ENCODE results near the gene SEMA4A. TPM values are rescaled to one million over a fixed set of nuclear protein-coding genes. Genes with fewer than 3 reads are reported as not detected.
"Not testable (repeated sequence)": the region's sequence is repeated elsewhere in the genome, so short reads cannot be mapped to it uniquely, and the experiment has no call there.

SEMA4A gene
- total RNA-seq, 1 donor from 2014 or later, result 0.66 TPM

DNA sequence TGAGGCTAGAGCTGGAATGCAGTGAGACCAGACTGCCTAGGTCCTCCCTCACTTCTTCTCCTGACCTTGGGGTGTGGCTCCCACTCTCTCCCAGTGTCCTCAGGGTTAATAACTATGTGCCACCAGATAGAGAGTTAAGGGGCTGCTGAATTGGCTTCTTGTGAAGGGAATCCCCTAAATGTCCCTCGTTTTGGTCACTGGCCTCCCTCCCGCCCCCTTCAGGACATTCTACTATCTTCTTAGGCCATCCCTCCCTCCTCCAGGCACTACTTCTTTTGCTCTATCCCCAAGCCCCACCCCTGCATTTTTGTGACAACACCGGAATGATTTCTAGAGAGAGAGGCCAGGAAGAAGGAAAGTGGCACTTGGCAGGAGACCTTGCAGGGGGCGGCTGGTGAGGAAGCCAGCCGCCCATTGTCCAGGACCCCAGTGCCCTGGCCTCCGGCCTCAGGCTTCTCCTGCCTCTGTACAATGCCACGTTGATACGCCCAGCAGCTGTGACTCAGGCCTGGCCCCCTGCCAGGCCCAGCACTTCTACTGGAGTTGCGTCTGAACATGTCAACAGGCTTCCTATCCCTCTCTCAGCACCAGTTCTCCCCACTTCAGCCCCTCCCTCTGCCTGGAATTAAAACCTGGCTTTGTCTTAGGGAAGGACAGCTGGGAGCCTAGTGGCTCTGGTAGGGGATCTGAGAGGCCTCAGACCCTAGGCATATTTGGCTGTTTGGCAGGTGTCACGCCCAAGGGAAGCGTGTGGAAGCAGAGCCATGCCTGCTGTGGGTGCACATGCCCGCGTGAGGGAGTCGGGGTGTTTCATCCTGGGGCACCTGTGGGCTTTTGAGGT lies 29.8 kb upstream of the SEMA4A start:
- FAIRE-seq, result no peak
- peaks cover 51% of the 10 kb centered on the region for H4K20me1 ChIP-seq (ENCODE audit: insufficient read depth, low read length)

GRCh38 chr1:156124557-156125483 lies 28.6 kb upstream of the SEMA4A start:
- Histone ChIP-seq H2AFZ (ENCODE audit: low read depth, low read length) (no peak overlapping the region), H3K27ac (ENCODE audit: low read depth, low read length) (peak overlapping the region; percentile 100), H3K79me2 (ENCODE audit: insufficient read depth, low read length) (peaks cover 93% of the 10 kb centered on the region), H4K20me1 (ENCODE audit: insufficient read depth, low read length) (peaks cover 43% of the 10 kb centered on the region), H3K9me3 (ENCODE audit: insufficient read depth, low read depth, low read length) (no peaks in the 10 kb centered on the region), H3K36me3 (ENCODE audit: insufficient read depth, low read length) (peaks cover 9% of the 10 kb centered on the region), H3K4me3 (ENCODE audit: insufficient read depth, low read depth, low read length) (no peak overlapping the region), H3K9ac (ENCODE audit: low read length) (peak overlapping the region; percentile 93), H3K27me3 (ENCODE audit: insufficient read depth, low read length) (no peaks in the 10 kb centered on the region), H3K4me2 (ENCODE audit: low read length) (peak overlapping the region; percentile 47), H3K4me1 (ENCODE audit: insufficient read depth, low read length) (peaks cover 90% of the 10 kb centered on the region)
- TF ChIP-seq, protein P1, sequence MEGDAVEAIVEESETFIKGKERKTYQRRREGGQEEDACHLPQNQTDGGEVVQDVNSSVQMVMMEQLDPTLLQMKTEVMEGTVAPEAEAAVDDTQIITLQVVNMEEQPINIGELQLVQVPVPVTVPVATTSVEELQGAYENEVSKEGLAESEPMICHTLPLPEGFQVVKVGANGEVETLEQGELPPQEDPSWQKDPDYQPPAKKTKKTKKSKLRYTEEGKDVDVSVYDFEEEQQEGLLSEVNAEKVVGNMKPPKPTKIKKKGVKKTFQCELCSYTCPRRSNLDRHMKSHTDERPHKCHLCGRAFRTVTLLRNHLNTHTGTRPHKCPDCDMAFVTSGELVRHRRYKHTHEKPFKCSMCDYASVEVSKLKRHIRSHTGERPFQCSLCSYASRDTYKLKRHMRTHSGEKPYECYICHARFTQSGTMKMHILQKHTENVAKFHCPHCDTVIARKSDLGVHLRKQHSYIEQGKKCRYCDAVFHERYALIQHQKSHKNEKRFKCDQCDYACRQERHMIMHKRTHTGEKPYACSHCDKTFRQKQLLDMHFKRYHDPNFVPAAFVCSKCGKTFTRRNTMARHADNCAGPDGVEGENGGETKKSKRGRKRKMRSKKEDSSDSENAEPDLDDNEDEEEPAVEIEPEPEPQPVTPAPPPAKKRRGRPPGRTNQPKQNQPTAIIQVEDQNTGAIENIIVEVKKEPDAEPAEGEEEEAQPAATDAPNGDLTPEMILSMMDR (IDR thresholded peaks at IDR 0.05; ENCODE audit: insufficient read depth, low read depth, low read length), result no peak
- TF ChIP-seq EZH2 (IDR thresholded peaks at IDR 0.05; ENCODE audit: insufficient read depth, low read length), result no peak
- Mint-ChIP-seq H3K4me1 (ENCODE audit: low read depth, unreplicated experiment) (peaks cover 82% of the 10 kb centered on the region), H3K27me3 (ENCODE audit: low read depth, unreplicated experiment) (no peaks in the 10 kb centered on the region), H3K36me3 (ENCODE audit: low read depth, unreplicated experiment) (peaks cover 9% of the 10 kb centered on the region), H3K27ac (ENCODE audit: unreplicated experiment) (peak overlapping the region; percentile 100), H3K9me3 (ENCODE audit: unreplicated experiment) (no peaks in the 10 kb centered on the region), H3K4me3 (ENCODE audit: unreplicated experiment) (peak overlapping the region; percentile 60)
- FAIRE-seq (no peak), DNase-seq (ENCODE audit: low read depth) (no peak)

More for the DNA sequence above, 29.8 kb upstream of the SEMA4A start:
- Histone ChIP-seq H3K9ac (ENCODE audit: low read length) (peak overlapping the region; percentile 93), H3K27me3 (ENCODE audit: insufficient read depth, low read length) (no peaks in the 10 kb centered on the region), H3K36me3 (ENCODE audit: insufficient read depth, low read length) (peaks cover 9% of the 10 kb centered on the region), H3K4me1 (ENCODE audit: insufficient read depth, low read length) (peaks cover 87% of the 10 kb centered on the region), H2AFZ (ENCODE audit: low read depth, low read length) (no peak overlapping the region), H3K4me2 (ENCODE audit: low read length) (peak overlapping the region; percentile 84), H3K4me3 (ENCODE audit: insufficient read depth, low read depth, low read length) (peak overlapping the region; percentile 43), H3K9me3 (ENCODE audit: insufficient read depth, low read depth, low read length) (no peaks in the 10 kb centered on the region), H3K79me2 (ENCODE audit: insufficient read depth, low read length) (peaks cover 92% of the 10 kb centered on the region), H3K27ac (ENCODE audit: low read depth, low read length) (peak overlapping the region; percentile 100)
- H3K27ac Mint-ChIP-seq (ENCODE audit: unreplicated experiment), result peak overlapping the region; percentile 100
- TF ChIP-seq, protein P1 (IDR thresholded peaks at IDR 0.05; ENCODE audit: insufficient read depth, low read depth, low read length), result no peak
- peaks cover 9% of the 10 kb centered on the region for H3K36me3 Mint-ChIP-seq (ENCODE audit: low read depth, unreplicated experiment)
- peak overlapping the region; percentile 71 for H3K4me3 Mint-ChIP-seq (ENCODE audit: unreplicated experiment)
- H3K27me3 Mint-ChIP-seq (ENCODE audit: low read depth, unreplicated experiment), result no peaks in the 10 kb centered on the region
- no peaks in the 10 kb centered on the region for H3K9me3 Mint-ChIP-seq (ENCODE audit: unreplicated experiment)
- H3K4me1 Mint-ChIP-seq (ENCODE audit: low read depth, unreplicated experiment), result peaks cover 72% of the 10 kb centered on the region
- peak; percentile 95 for DNase-seq (ENCODE audit: low read depth)

GRCh38 chr1:156125544-156125943 lies 27.8 kb upstream of the SEMA4A start:
- H4K20me1 ChIP-seq (ENCODE audit: insufficient read depth, low read length), result peaks cover 38% of the 10 kb centered on the region
- peak overlapping the region; percentile 93 for H3K9ac ChIP-seq (ENCODE audit: low read length)
- peaks cover 90% of the 10 kb centered on the region for H3K4me1 ChIP-seq (ENCODE audit: insufficient read depth, low read length)
- H3K4me3 Mint-ChIP-seq (ENCODE audit: unreplicated experiment); FAIRE-seq; H3K27me3 ChIP-seq (ENCODE audit: insufficient read depth, low read length); H3K9me3 ChIP-seq (ENCODE audit: insufficient read depth, low read depth, low read length); H3K4me3 ChIP-seq (ENCODE audit: insufficient read depth, low read depth, low read length); H3K36me3 ChIP-seq (ENCODE audit: insufficient read depth, low read length); H2AFZ ChIP-seq (ENCODE audit: low read depth, low read length); DNase-seq (ENCODE audit: low read depth); H3K27me3 Mint-ChIP-seq (ENCODE audit: low read depth, unreplicated experiment); H3K9me3 Mint-ChIP-seq (ENCODE audit: unreplicated experiment); H3K36me3 Mint-ChIP-seq (ENCODE audit: low read depth, unreplicated experiment): not testable (repeated sequence)
- H3K27ac Mint-ChIP-seq (ENCODE audit: unreplicated experiment), result peak overlapping the region; percentile 100
- peak overlapping the region; percentile 100 for H3K27ac ChIP-seq (ENCODE audit: low read depth, low read length)
- peak overlapping the region; percentile 47 for H3K4me2 ChIP-seq (ENCODE audit: low read length)
- peaks cover 79% of the 10 kb centered on the region for H3K4me1 Mint-ChIP-seq (ENCODE audit: low read depth, unreplicated experiment)
- peaks cover 93% of the 10 kb centered on the region for H3K79me2 ChIP-seq (ENCODE audit: insufficient read depth, low read length)

All from astrocyte (in vitro differentiated cells and primary cell).